ENCODE data around the gene TBC1D30.

- TF ChIP-seq, protein P1, sequence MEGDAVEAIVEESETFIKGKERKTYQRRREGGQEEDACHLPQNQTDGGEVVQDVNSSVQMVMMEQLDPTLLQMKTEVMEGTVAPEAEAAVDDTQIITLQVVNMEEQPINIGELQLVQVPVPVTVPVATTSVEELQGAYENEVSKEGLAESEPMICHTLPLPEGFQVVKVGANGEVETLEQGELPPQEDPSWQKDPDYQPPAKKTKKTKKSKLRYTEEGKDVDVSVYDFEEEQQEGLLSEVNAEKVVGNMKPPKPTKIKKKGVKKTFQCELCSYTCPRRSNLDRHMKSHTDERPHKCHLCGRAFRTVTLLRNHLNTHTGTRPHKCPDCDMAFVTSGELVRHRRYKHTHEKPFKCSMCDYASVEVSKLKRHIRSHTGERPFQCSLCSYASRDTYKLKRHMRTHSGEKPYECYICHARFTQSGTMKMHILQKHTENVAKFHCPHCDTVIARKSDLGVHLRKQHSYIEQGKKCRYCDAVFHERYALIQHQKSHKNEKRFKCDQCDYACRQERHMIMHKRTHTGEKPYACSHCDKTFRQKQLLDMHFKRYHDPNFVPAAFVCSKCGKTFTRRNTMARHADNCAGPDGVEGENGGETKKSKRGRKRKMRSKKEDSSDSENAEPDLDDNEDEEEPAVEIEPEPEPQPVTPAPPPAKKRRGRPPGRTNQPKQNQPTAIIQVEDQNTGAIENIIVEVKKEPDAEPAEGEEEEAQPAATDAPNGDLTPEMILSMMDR (IDR thresholded peaks at IDR 0.05): no peak
- TF ChIP-seq POLR2A (IDR thresholded peaks at IDR 0.05): no peak
These were observed 59.1 kb downstream of the TBC1D30 start for GRCh38 chr12:64883264-64884163.
